ENCODE results near the gene FOXL2NB. TPM values are rescaled to one million over a fixed set of nuclear protein-coding genes. Genes with fewer than 3 reads are reported as not detected.

Gene FOXL2NB
- polyA plus RNA-seq, 2 of the 4 experiments (the other 2 are of a cell fraction), result 2.3 to 3.2 TPM

DNA sequence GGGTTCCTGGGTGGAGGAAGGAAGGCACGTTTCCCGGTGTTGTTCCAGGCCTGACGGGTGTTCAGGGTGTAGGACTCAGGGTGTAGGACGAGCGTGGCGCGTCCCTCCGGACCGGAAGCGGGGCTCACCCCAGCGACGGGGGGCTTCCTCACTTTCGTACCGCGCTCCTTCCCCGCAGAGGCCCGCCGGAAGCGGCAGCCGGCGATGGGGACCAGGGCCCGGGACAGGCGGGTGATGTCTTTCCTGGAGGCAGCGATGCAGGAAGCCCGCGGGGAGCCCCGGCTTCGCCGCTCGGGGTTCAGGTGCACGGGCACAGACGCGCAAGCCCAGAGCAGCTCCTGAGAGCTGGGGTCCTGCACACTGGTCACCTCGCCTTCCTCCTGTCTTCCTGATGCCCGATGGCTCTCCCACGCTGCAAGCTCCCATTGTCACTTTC lies 13.4 kb downstream of the FOXL2NB start:
- ChIA-PET POLR2A (no interaction called here), CTCF (interaction anchor here (1.0 kb wide), 1 partner anchor 9 kb away, joined by 3 read pairs; no protein-coding TSS in a partner anchor)
- Histone ChIP-seq H3K4me3 (no peak overlapping the region), H3K4me1 (no peaks in the 10 kb centered on the region), H3K9me3 (peaks cover 13% of the 10 kb centered on the region; the same call in 2 of the 3 replicates), H3K27ac (no peak overlapping the region), H3K4me2 (no peak overlapping the region)
- 88% methylated on average over 36 of the region's 36 CpGs for WGBS (ENCODE audit: missing lambda C conversion rate)
- TF ChIP-seq ZSCAN20 (CRISPR knock-in tag; IDR thresholded peaks at IDR 0.05) (no peak), POLR2A (IDR thresholded peaks at IDR 0.05; ENCODE audit: low read length) (no peak), FOSL2 (IDR thresholded peaks at IDR 0.05) (no peak), FOSL2 (CRISPR knock-in tag; IDR thresholded peaks at IDR 0.05) (no peak), CBX8 (IDR thresholded peaks at IDR 0.05) (no peak), EP300 (IDR thresholded peaks at IDR 0.05) (no peak), SREBF2 (IDR thresholded peaks at IDR 0.05) (no peak), KDM1A (IDR thresholded peaks at IDR 0.05; ENCODE audit: low read depth) (no peak), MAFK (IDR thresholded peaks at IDR 0.05; ENCODE audit: partially characterized antibody) (no peak), POLR2AphosphoS2 (conservative IDR thresholded peaks at IDR 0.05; ENCODE audit: low read length) (no peak), EHF (CRISPR knock-in tag; IDR thresholded peaks at IDR 0.05) (no peak), HOXB13 (CRISPR knock-in tag; IDR thresholded peaks at IDR 0.05; ENCODE audit: low read depth) (no peak)
- no peak for FAIRE-seq
- ATAC-seq, result no peak
- DNase-seq (ENCODE audit: low read depth in 1 of 2, low spot score in 1 of 2), result no peak

DNA sequence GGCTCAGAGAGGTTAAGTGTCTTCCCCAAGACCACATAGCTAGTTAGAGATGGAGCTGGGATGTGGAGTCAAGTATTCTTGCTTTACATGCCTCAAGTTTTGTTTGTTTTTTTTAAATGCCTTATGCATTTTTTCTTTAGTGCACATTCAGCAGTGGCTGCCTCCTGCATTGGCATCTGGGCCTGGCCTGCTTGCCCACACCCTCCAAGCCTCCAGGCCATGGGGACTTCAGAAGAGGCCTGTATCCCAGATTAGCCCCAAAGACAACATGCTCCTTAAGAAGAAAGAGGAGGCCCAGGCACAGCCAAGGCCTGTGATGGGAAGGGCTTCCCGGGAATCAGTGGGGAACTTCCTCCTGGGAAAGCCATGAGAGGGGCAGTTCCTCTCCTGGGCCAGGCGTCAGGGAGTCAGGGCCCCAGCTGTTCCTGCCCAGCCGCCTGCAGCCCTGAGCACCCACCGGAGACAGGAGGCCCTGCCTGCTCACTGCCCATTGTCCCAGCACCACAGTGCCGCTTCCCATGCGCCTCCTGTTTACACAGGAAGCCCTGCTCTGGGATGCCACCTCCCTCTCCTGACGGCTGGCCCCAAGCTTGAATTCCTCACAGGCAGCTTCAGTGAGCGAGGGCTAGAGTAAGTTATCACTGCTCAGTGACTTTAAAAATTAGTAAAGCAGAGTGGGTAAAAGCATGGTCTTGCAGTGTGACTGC lies 16.0 kb downstream of the FOXL2NB start:
- Histone ChIP-seq H3K4me1 (no peaks in the 10 kb centered on the region), H3K9me3 (peaks cover 14% of the 10 kb centered on the region; the same call in 2 of the 3 replicates), H3K4me2 (no peak overlapping the region), H3K27ac (no peak overlapping the region), H3K4me3 (no peak overlapping the region)
- ChIA-PET POLR2A (no interaction called here), CTCF (no interaction called here)
- no peak for ATAC-seq
- no peak for FAIRE-seq
- no peak for DNase-seq (ENCODE audit: low read depth in 1 of 2, low spot score in 1 of 2)
- 39% methylated on average over 3 of the region's 8 CpGs for WGBS (ENCODE audit: missing lambda C conversion rate)
- TF ChIP-seq MAZ (IDR thresholded peaks at IDR 0.05; ENCODE audit: borderline replicate concordance, low read depth, low read length), result no peak
- TF ChIP-seq, protein P1, sequence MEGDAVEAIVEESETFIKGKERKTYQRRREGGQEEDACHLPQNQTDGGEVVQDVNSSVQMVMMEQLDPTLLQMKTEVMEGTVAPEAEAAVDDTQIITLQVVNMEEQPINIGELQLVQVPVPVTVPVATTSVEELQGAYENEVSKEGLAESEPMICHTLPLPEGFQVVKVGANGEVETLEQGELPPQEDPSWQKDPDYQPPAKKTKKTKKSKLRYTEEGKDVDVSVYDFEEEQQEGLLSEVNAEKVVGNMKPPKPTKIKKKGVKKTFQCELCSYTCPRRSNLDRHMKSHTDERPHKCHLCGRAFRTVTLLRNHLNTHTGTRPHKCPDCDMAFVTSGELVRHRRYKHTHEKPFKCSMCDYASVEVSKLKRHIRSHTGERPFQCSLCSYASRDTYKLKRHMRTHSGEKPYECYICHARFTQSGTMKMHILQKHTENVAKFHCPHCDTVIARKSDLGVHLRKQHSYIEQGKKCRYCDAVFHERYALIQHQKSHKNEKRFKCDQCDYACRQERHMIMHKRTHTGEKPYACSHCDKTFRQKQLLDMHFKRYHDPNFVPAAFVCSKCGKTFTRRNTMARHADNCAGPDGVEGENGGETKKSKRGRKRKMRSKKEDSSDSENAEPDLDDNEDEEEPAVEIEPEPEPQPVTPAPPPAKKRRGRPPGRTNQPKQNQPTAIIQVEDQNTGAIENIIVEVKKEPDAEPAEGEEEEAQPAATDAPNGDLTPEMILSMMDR (IDR thresholded peaks at IDR 0.05), result no peak
- no peak for TF ChIP-seq MYC (IDR thresholded peaks at IDR 0.05; ENCODE audit: borderline replicate concordance, low read length)
- no peak for TF ChIP-seq NFE2L2 (conservative IDR thresholded peaks at IDR 0.05; ENCODE audit: low read length)
- TF ChIP-seq HOXB5 (CRISPR knock-in tag; IDR thresholded peaks at IDR 0.05), result no peak
- TF ChIP-seq GATA3 (IDR thresholded peaks at IDR 0.05; ENCODE audit: borderline replicate concordance), result no peak
- TF ChIP-seq ZNF302 (CRISPR knock-in tag; IDR thresholded peaks at IDR 0.05), result no peak
- TF ChIP-seq, protein P2, sequence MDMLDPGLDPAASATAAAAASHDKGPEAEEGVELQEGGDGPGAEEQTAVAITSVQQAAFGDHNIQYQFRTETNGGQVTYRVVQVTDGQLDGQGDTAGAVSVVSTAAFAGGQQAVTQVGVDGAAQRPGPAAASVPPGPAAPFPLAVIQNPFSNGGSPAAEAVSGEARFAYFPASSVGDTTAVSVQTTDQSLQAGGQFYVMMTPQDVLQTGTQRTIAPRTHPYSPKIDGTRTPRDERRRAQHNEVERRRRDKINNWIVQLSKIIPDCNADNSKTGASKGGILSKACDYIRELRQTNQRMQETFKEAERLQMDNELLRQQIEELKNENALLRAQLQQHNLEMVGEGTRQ (IDR thresholded peaks at IDR 0.05), result no peak
- no peak for TF ChIP-seq EHMT2 (IDR thresholded peaks at IDR 0.05; ENCODE audit: low read depth)

GRCh38 chr3:138964264-138964663 lies 17.2 kb downstream of the FOXL2NB start:
- ChIA-PET POLR2A (interaction anchor here (0.8 kb wide), 1 partner anchor 17 kb away, joined by 4 read pairs; the partner anchor contains the start of genes FOXL2 and FOXL2NB), CTCF (no interaction called here)
- no peak for TF ChIP-seq RNF2 (IDR thresholded peaks at IDR 0.05; ENCODE audit: borderline replicate concordance, low read depth)
- TF ChIP-seq CBX2 (IDR thresholded peaks at IDR 0.05; ENCODE audit: borderline replicate concordance, low read depth), result no peak
- TF ChIP-seq RARB (CRISPR knock-in tag; IDR thresholded peaks at IDR 0.05), result no peak
- TF ChIP-seq FOSL2 (IDR thresholded peaks at IDR 0.05), result no peak
- TF ChIP-seq FOSL2 (CRISPR knock-in tag; IDR thresholded peaks at IDR 0.05), result no peak
- no peak for TF ChIP-seq RAD21 (conservative IDR thresholded peaks at IDR 0.05 in 1 of 2, IDR thresholded peaks at IDR 0.05 in 1 of 2)
- no peak for TF ChIP-seq ZC3H11A (IDR thresholded peaks at IDR 0.05)
- no peak for TF ChIP-seq HOXA7 (CRISPR knock-in tag; IDR thresholded peaks at IDR 0.05)
- no peak for TF ChIP-seq PHF8 (IDR thresholded peaks at IDR 0.05; ENCODE audit: borderline replicate concordance, low read depth)
- no peak for TF ChIP-seq NFE2L2 (conservative IDR thresholded peaks at IDR 0.05; ENCODE audit: low read length)
- no peak for TF ChIP-seq SMC3 (IDR thresholded peaks at IDR 0.05)
- TF ChIP-seq ATOH8 (CRISPR knock-in tag; IDR thresholded peaks at IDR 0.05; ENCODE audit: low read depth), result no peak
- no peak for TF ChIP-seq KDM1A (IDR thresholded peaks at IDR 0.05; ENCODE audit: low read depth)
- no peak for TF ChIP-seq JUNB (IDR thresholded peaks at IDR 0.05)
- Histone ChIP-seq H3K4me1 (no peaks in the 10 kb centered on the region), H3K9me3 (peaks cover 14% of the 10 kb centered on the region; the same call in 2 of the 3 replicates), H3K27ac (no peak overlapping the region), H3K4me3 (no peak overlapping the region), H3K4me2 (no peak overlapping the region)
- no peak for FAIRE-seq
- 54% methylated on average over 2 of the region's 2 CpGs for WGBS (ENCODE audit: missing lambda C conversion rate)
- ATAC-seq, result no peak
- DNase-seq (ENCODE audit: low read depth in 1 of 2, low spot score in 1 of 2), result no peak
